DMS53 treated with DMSO at 0.1 percent for 48 hours (cell line): ENCODE measurements around the gene EXOSC5.
"Not testable (repeated sequence)": the region's sequence is repeated elsewhere in the genome, so short reads cannot be mapped to it uniquely, and the experiment has no call there.

Experiments used
- DNase-seq: peaks from one replicate; lab custom pipeline; 2025; ENCODE audit not compliant: unreplicated experiment; lab: John Stamatoyannopoulos, UW

The EXOSC5 gene

GRCh38 chr19:41408846-41409245 lies 11.7 kb upstream of the EXOSC5 start:
- not testable (repeated sequence) for DNase-seq

GRCh38 chr19:41408256-41408655 lies 11.1 kb upstream of the EXOSC5 start:
- DNase-seq: no peak

GRCh38 chr19:41407271-41407670 lies 10.1 kb upstream of the EXOSC5 start:
- peak; percentile 58 for DNase-seq

- DNase-seq: no peak
Measured at GRCh38 chr19:41405776-41406175, 8.6 kb upstream of the EXOSC5 start.

GRCh38 chr19:41403181-41403970 lies 6.2 kb upstream of the EXOSC5 start:
- DNase-seq: peak; percentile 88

- no peak for DNase-seq
Measured at GRCh38 chr19:41402010-41402409, 4.9 kb upstream of the EXOSC5 start.

- DNase-seq: no peak
Measured at GRCh38 chr19:41401483-41401882, 4.3 kb upstream of the EXOSC5 start.

GRCh38 chr19:41399525-41399924 lies 2.4 kb upstream of the EXOSC5 start:
- no peak for DNase-seq

- DNase-seq: no peak
Measured at GRCh38 chr19:41399091-41399490, 1.9 kb upstream of the EXOSC5 start.

GRCh38 chr19:41398598-41398997 lies 1.4 kb upstream of the EXOSC5 start:
- no peak for DNase-seq

GRCh38 chr19:41398050-41398418 lies 875 bp upstream of the EXOSC5 start:
- DNase-seq: no peak

- DNase-seq: no peak
Measured at GRCh38 chr19:41395355-41395754, 1.8 kb downstream of the EXOSC5 start.

- no peak for DNase-seq
Measured at GRCh38 chr19:41392775-41393174, 4.4 kb downstream of the EXOSC5 start.

GRCh38 chr19:41391618-41392017 lies 5.5 kb downstream of the EXOSC5 start:
- no peak for DNase-seq

GRCh38 chr19:41386442-41386841 lies 10.7 kb downstream of the EXOSC5 start:
- DNase-seq: no peak

- DNase-seq: no peak
Measured at GRCh38 chr19:41384351-41384750, 12.8 kb downstream of the EXOSC5 start.

- DNase-seq: not testable (repeated sequence)
Measured at GRCh38 chr19:41381536-41381935, 15.6 kb downstream of the EXOSC5 start.

- no peak for DNase-seq
Measured at GRCh38 chr19:41377977-41378709, 19.0 kb downstream of the EXOSC5 start.

GRCh38 chr19:41376998-41377365 lies 20.2 kb downstream of the EXOSC5 start:
- DNase-seq: no peak

GRCh38 chr19:41376241-41376997 lies 20.7 kb downstream of the EXOSC5 start, which contains the start of gene TMEM91:
Gene TMEM91, plus strand, starts transcription at chr19:41376533. Its CDS starts 1,777 bp downstream, at chr19:41378310.
- peak; percentile 33 for DNase-seq

GRCh38 chr19:41373993-41374392 lies 23.2 kb downstream of the EXOSC5 start:
- peak; percentile 75 for DNase-seq

- DNase-seq: no peak
Measured at GRCh38 chr19:41372501-41372900, 24.7 kb downstream of the EXOSC5 start.
